Spleen (tissue), 11 donors: ENCODE measurements around the gene ZNF536. TPM values are rescaled to one million over a fixed set of nuclear protein-coding genes. Genes with fewer than 3 reads are reported as not detected.

Experiments
- DNase-seq: peaks from one replicate; pipeline ENCODE4 v3.0.0-alpha.2; 2020
- H3K27ac ChIP-seq, 8 donors: fragments of 200-600 bp; sonication (generic) in 7 of 8; 1 replicate in 4 of 8; 2 replicates in 4 of 8; pipeline versions ENCODE4 v1.5.0 to v1.8.0; 2016 to 2021; ENCODE audit warnings: inconsistent platforms in 4 of 8, mild to moderate bottlenecking in 4 of 8, moderate library complexity in 1 of 8
- H3K27me3 ChIP-seq, 7 donors: fragments of 200-600 bp; sonication (generic) in 6 of 7; replicated peaks in 1 of 7; 1 replicate in 4 of 7; 2 replicates in 3 of 7; pipeline versions ENCODE4 v1.5.0 to v1.8.0; 2016 to 2021; ENCODE audit warnings: inconsistent platforms in 3 of 7, mild to moderate bottlenecking in 1 of 7
- H3K36me3 ChIP-seq, 6 donors: fragments of 200-600 bp; sonication (generic) in 5 of 6; 1 replicate in 4 of 6; 2 replicates in 2 of 6; pipeline versions ENCODE4 v1.5.0 to v1.8.0; 2016 to 2021; ENCODE audit warnings: inconsistent platforms in 2 of 6
- H3K4me1 ChIP-seq, 6 donors: fragments of 200-600 bp; sonication (generic) in 5 of 6; 1 replicate in 3 of 6; 2 replicates in 3 of 6; pipeline versions ENCODE4 v1.5.0 to v1.8.0; 2016 to 2021; ENCODE audit warnings: inconsistent platforms in 3 of 6
- H3K4me3 ChIP-seq, 8 donors: fragments of 200-600 bp; sonication (generic) in 7 of 8; 1 replicate in 4 of 8; 2 replicates in 4 of 8; pipeline versions ENCODE4 v1.5.0 to v1.8.0; 2016 to 2021; ENCODE audit warnings: inconsistent platforms in 4 of 8, mild to moderate bottlenecking in 4 of 8, moderate library complexity in 2 of 8
- H3K9me3 ChIP-seq, 8 donors: fragments of 200-600 bp; sonication (generic) in 7 of 8; 1 replicate in 4 of 8; 2 replicates in 4 of 8; pipeline versions ENCODE4 v1.5.0 to v1.8.0; 2016 to 2021; ENCODE audit warnings: inconsistent platforms in 4 of 8
- CTCF ChIP-seq, 11 experiments: fragments of 200-600 bp in 7 of 11; fragments of 450-650 bp in 4 of 11; sonication (generic) in 4 of 11; IDR thresholded peaks in 8 of 11; conservative IDR thresholded peaks in 3 of 11; 1 replicate in 7 of 11; 2 replicates in 4 of 11; pipeline versions ENCODE4 v1.4.0 to v1.8.0; 2016 to 2021; ENCODE audit warnings: antibody characterized with exemption in 11 of 11, inconsistent platforms in 4 of 11, mild to moderate bottlenecking in 1 of 11
- POLR2A ChIP-seq, 3 donors: fragments of 450-650 bp; IDR thresholded peaks; one replicate each; pipeline ENCODE4 v1.5.1; 2017; ENCODE audit warnings: antibody characterized with exemption in 3 of 3, mild to moderate bottlenecking in 1 of 3
- POLR2AphosphoS5 ChIP-seq, 3 donors: sonication (generic); formaldehyde crosslinking; IDR thresholded peaks; one replicate each; pipeline ENCODE4 v1.5.1; 2017; ENCODE audit warnings: antibody characterized with exemption in 3 of 3
- WGBS, 5 donors: extraction: QIAGEN DNeasy Blood & Tissue Kit in 3 of 5; methylation state at CpG; one replicate each; pipeline versions ENCODE4 v1.1.5 to v1.1.7; 2013 to 2018; 5-methylcytosine and 5-hydroxymethylcytosine counted together
- intact Hi-C: fragments of 100-400 bp; cut with DNase I; formaldehyde crosslinking; loops from one replicate; pipeline ENCODE4 v1.15.0; 2023; ENCODE audit warnings: low total_unique reads
- polyA plus RNA-seq, 3 donors: library from polyadenylated mRNA; stranded (reverse); fragments of 200-250 nt; gene quantifications; one replicate each; pipeline ENCODE4 v1.2.1, GENCODE V29; 2013
- total RNA-seq, 7 donors: library from RNA; depleted of rRNA in 3 of 7; stranded (reverse); fragments of >200 nt in 3 of 7; fragmentation: NEBNext Ultra II Directional in 4 of 7; extraction: Animal tissue kit (Norgen Biotek cat#: 25700) in 4 of 7; gene quantifications; one replicate each; pipeline versions ENCODE4 v1.1.0 to v1.2.1, GENCODE V29; 2016 to 2021
- donor health status: healthy with polysubstance abuse.
- donor health status: DM: no; HTN: no; CAD: no; lungs with moderate emphysema.
- donor health status: DM: no; HTN: no; CAD: no.
- donor health status: Bipolar disorder and iron deficiency.
- donor health status: healthy.
- donor health status: DM: no; HTN: no; CAD: no.
- donor health status: DM: yes; HTN: yes; CAD: no.

ZNF536 gene
- total and polyA plus RNA-seq, 10 donors = 0.13 to 4.1 (median 2.1) TPM

GRCh38 chr19:30379841-30380610, 7.8 kb downstream of the ZNF536 start:
- no peak for DNase-seq
- intact Hi-C loops = no loop called here
- Histone ChIP-seq H3K4me1 (peaks cover 0 to 4% (median 0%) of the 10 kb centered on the region in 6 donors), H3K4me3 (no peak overlapping the region), H3K9me3 (no peaks in the 10 kb centered on the region), H3K27me3 (peaks cover 0 to 42% (median 17%) of the 10 kb centered on the region in 7 donors), H3K36me3 (no peaks in the 10 kb centered on the region), H3K27ac (no peak overlapping the region)
- WGBS, 5 donors = 59 to 80% (median 67%) methylated on average over 14 of the region's 14 CpGs
- TF ChIP-seq POLR2A (IDR thresholded peaks at IDR 0.05) = no peak
- TF ChIP-seq POLR2AphosphoS5 (IDR thresholded peaks at IDR 0.05) = no peak
- no peak for TF ChIP-seq CTCF (IDR thresholded peaks at IDR 0.05 in 8 of 11, conservative IDR thresholded peaks at IDR 0.05 in 3 of 11)

- H3K36me3 ChIP-seq = no peaks in the 10 kb centered on the region
- H3K27me3 ChIP-seq = peaks cover 0 to 29% (median 5%) of the 10 kb centered on the region in 7 donors
- DNase-seq = no peak
- H3K4me1 ChIP-seq = no peaks in the 10 kb centered on the region
- WGBS, 5 donors = 80 to 91% (median 85%) methylated on average over 4 of the region's 4 CpGs
- no peaks in the 10 kb centered on the region for H3K9me3 ChIP-seq
- H3K4me3 ChIP-seq = no peak overlapping the region
- intact Hi-C loops = no loop called here
- TF ChIP-seq POLR2AphosphoS5 (IDR thresholded peaks at IDR 0.05) (no peak), CTCF (IDR thresholded peaks at IDR 0.05 in 8 of 11, conservative IDR thresholded peaks at IDR 0.05 in 3 of 11) (no peak), POLR2A (IDR thresholded peaks at IDR 0.05) (no peak)
- no peak overlapping the region for H3K27ac ChIP-seq
Measured at GRCh38 chr19:30381366-30381765, 9.2 kb downstream of the ZNF536 start.

GRCh38 chr19:30385174-30385573, 13.0 kb downstream of the ZNF536 start:
- intact Hi-C loops = no loop called here
- peaks cover 0 to 4% (median 0%) of the 10 kb centered on the region in 7 donors for H3K27me3 ChIP-seq
- H3K27ac ChIP-seq = no peak overlapping the region
- no peak overlapping the region for H3K4me3 ChIP-seq
- DNase-seq = no peak
- WGBS, 5 donors = 67 to 84% (median 78%) methylated on average over 9 of the region's 9 CpGs
- H3K4me1 ChIP-seq = no peaks in the 10 kb centered on the region
- H3K36me3 ChIP-seq = no peaks in the 10 kb centered on the region
- H3K9me3 ChIP-seq = no peaks in the 10 kb centered on the region
- no peak for TF ChIP-seq POLR2A (IDR thresholded peaks at IDR 0.05)
- no peak for TF ChIP-seq POLR2AphosphoS5 (IDR thresholded peaks at IDR 0.05)
- TF ChIP-seq CTCF (IDR thresholded peaks at IDR 0.05 in 8 of 11, conservative IDR thresholded peaks at IDR 0.05 in 3 of 11) = no peak

GRCh38 chr19:30385666-30386065, 13.5 kb downstream of the ZNF536 start:
- intact Hi-C loops = no loop called here
- H3K27me3 ChIP-seq = peaks cover 0 to 8% (median 0%) of the 10 kb centered on the region in 7 donors
- no peaks in the 10 kb centered on the region for H3K36me3 ChIP-seq
- H3K4me3 ChIP-seq = no peak overlapping the region
- no peak for DNase-seq
- no peaks in the 10 kb centered on the region for H3K4me1 ChIP-seq
- H3K27ac ChIP-seq = no peak overlapping the region
- WGBS, 5 donors = 82 to 94% (median 93%) methylated on average over 5 of the region's 5 CpGs
- H3K9me3 ChIP-seq = no peaks in the 10 kb centered on the region
- TF ChIP-seq CTCF (IDR thresholded peaks at IDR 0.05 in 8 of 11, conservative IDR thresholded peaks at IDR 0.05 in 3 of 11) (no peak), POLR2AphosphoS5 (IDR thresholded peaks at IDR 0.05) (no peak)
